ENCODE measurements around the gene OR4D10. TPM values are rescaled to one million over a fixed set of nuclear protein-coding genes. Genes with fewer than 3 reads are reported as not detected.
A peak's percentile ranks its signal among the peaks of the same experiment; 100 is the strongest.
"Not testable (repeated sequence)": the region's sequence is repeated elsewhere in the genome, so short reads cannot be mapped to it uniquely, and the experiment has no call there.

The OR4D10 gene
- total RNA-seq, 1 donor from 2014 or later = not detected

DNA sequence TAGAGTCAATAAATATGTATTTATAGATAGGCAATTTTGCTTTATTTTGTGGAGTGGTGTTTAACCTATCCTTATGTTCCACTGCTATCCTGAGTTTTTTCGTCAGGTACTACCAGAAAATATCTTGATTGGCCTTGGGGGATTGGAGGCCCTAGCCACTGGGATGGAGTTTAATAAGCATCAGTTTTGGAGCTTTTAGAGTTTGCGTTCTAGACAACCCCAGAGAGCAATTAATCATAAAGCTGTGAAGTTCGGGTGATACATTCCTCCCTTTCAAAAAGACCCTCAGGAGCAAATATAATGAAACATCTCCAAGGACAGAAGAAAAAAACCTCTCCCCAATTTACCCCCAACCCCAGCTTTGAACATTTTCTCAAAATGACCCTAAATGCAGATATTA, 36.9 kb upstream of the OR4D10 start, which contains the start of gene OR5A1:
TSS of gene OR5A1 (plus strand) at position 301 of the 400 bp plus-strand sequence. CDS start 6,700 bp downstream, outside the sequence.
- Mint-ChIP-seq H3K9me3 (no peaks in the 10 kb centered on the region), H3K4me3 (no peak within 1 kb of the TSS), H3K27me3 (ENCODE audit: insufficient read depth, low read depth) (no peaks in the 10 kb centered on the region), H3K36me3 (no peaks in the 10 kb centered on the region), H3K4me1 (peaks cover 7% of the 10 kb centered on the region), H3K27ac (no peak within 1 kb of the TSS)
- H3K9me3 ChIP-seq (ENCODE audit: low read depth) = no peaks in the 10 kb centered on the region
- H3K27ac ChIP-seq = no peak within 1 kb of the TSS
- no peak within 1 kb of the TSS for H3K9ac ChIP-seq
- DNase-seq (ENCODE audit: low spot score) = no peak
- H3K4me2 ChIP-seq = peak within 1 kb of the TSS; percentile 24
- peak within 1 kb of the TSS; percentile 26 for H2AFZ ChIP-seq (replicated peaks)
- H3F3A ChIP-seq (ENCODE audit: low read depth) = no peaks in the 10 kb centered on the region
- H3K36me3 ChIP-seq = no peaks in the 10 kb centered on the region
- H3K27me3 ChIP-seq = no peaks in the 10 kb centered on the region
- TF ChIP-seq EZH2phosphoT487 (IDR thresholded peaks at IDR 0.05) (no peak), EZH2 (IDR thresholded peaks at IDR 0.05) (no peak)
- TF ChIP-seq, protein P1, sequence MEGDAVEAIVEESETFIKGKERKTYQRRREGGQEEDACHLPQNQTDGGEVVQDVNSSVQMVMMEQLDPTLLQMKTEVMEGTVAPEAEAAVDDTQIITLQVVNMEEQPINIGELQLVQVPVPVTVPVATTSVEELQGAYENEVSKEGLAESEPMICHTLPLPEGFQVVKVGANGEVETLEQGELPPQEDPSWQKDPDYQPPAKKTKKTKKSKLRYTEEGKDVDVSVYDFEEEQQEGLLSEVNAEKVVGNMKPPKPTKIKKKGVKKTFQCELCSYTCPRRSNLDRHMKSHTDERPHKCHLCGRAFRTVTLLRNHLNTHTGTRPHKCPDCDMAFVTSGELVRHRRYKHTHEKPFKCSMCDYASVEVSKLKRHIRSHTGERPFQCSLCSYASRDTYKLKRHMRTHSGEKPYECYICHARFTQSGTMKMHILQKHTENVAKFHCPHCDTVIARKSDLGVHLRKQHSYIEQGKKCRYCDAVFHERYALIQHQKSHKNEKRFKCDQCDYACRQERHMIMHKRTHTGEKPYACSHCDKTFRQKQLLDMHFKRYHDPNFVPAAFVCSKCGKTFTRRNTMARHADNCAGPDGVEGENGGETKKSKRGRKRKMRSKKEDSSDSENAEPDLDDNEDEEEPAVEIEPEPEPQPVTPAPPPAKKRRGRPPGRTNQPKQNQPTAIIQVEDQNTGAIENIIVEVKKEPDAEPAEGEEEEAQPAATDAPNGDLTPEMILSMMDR (IDR thresholded peaks at IDR 0.05) = no peak
- H3K79me2 ChIP-seq (ENCODE audit: low read depth) = no peaks in the 10 kb centered on the region
- H3K4me1 ChIP-seq = peaks cover 8% of the 10 kb centered on the region
- H3K4me3 ChIP-seq = no peak within 1 kb of the TSS
- H4K20me1 ChIP-seq (ENCODE audit: low read depth) = no peaks in the 10 kb centered on the region

DNA sequence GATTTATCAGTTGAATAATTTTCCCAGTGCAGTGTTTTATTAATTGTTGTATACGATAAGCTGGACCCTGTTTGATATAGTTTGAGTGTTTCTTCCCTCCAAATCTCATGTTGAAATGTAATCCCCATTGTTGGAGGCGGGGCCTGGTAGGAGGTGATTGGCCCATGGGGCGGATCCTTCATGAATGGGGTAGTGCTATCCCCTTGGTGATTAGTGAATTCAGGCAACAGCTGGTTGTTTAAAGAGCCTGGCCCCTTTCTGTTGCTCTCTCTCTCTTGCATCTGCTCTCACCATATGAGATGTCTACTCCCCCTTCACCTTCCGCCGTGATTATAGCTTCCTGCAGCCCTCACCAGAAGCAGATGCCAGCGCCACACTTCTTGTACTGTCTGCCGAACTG, 35.3 kb upstream of the OR4D10 start:
- Histone ChIP-seq H3K79me2 (ENCODE audit: low read depth) (no peaks in the 10 kb centered on the region), H4K20me1 (ENCODE audit: low read depth) (no peaks in the 10 kb centered on the region), H3F3A (ENCODE audit: low read depth) (no peaks in the 10 kb centered on the region), H3K9ac (no peak overlapping the region), H2AFZ (replicated peaks) (peak overlapping the region; percentile 50), H3K4me1 (peaks cover 8% of the 10 kb centered on the region), H3K27me3 (no peaks in the 10 kb centered on the region), H3K4me3 (no peak overlapping the region), H3K27ac (no peak overlapping the region), H3K36me3 (no peaks in the 10 kb centered on the region), H3K9me3 (ENCODE audit: low read depth) (no peaks in the 10 kb centered on the region), H3K4me2 (peak overlapping the region; percentile 24)
- Mint-ChIP-seq H3K4me1 (peaks cover 7% of the 10 kb centered on the region), H3K4me3 (no peak overlapping the region), H3K27ac (no peak overlapping the region), H3K27me3 (ENCODE audit: insufficient read depth, low read depth) (no peaks in the 10 kb centered on the region), H3K36me3 (no peaks in the 10 kb centered on the region), H3K9me3 (no peaks in the 10 kb centered on the region)
- peak; percentile 42 for DNase-seq (ENCODE audit: low spot score)
- TF ChIP-seq, protein P1 (IDR thresholded peaks at IDR 0.05) = no peak
- TF ChIP-seq EZH2 (IDR thresholded peaks at IDR 0.05) (no peak), EZH2phosphoT487 (IDR thresholded peaks at IDR 0.05) (no peak)

DNA sequence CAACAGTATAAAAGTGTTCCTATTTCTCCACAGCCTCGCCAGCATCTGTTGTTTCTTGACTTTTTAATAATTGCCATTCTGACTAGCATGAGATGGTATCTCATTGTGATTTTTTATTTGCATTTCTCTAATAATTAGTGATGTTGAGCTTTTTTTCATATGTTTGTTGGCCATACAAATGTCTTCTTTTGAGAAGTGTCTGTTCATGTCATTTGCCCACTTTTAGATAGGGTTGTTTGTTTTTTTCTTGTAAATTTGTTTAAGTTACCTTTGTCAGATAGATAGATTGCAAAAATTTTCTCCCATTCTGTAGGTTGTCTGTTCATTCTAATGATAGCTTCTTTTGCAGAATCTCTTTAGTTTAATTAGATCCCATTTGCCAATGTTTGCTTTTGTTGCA, 27.5 kb upstream of the OR4D10 start:
- not testable (repeated sequence) for H3K4me1 Mint-ChIP-seq; H3K27me3 Mint-ChIP-seq (ENCODE audit: insufficient read depth, low read depth); H4K20me1 ChIP-seq (ENCODE audit: low read depth); H3K27me3 ChIP-seq; H3F3A ChIP-seq (ENCODE audit: low read depth); H3K9ac ChIP-seq; DNase-seq (ENCODE audit: low spot score); H3K4me3 Mint-ChIP-seq; H3K27ac Mint-ChIP-seq; H3K4me2 ChIP-seq; H3K27ac ChIP-seq; H3K4me1 ChIP-seq; H2AFZ ChIP-seq (replicated peaks); H3K9me3 ChIP-seq (ENCODE audit: low read depth); H3K4me3 ChIP-seq; H3K36me3 ChIP-seq; H3K79me2 ChIP-seq (ENCODE audit: low read depth); H3K36me3 Mint-ChIP-seq
- H3K9me3 Mint-ChIP-seq = peaks cover 15% of the 10 kb centered on the region

DNA sequence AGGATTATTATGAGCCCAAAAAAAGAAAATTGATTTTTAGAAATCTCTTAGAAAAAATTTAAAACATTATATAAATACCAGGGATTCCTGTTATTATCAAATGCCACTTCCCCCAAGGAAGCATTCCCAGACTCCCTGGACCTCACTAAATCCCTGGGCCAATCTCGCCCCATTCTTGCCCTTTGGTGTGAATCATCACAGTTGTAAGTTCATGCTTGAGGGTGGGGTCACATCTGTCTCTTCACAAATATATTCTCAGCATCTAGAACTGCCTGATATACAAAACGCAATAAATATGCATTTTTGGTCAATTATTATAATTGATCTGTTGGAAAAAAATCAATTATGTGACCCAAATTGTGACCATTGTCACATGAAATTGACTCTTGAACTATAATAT, 24.6 kb upstream of the OR4D10 start:
- TF ChIP-seq EZH2 (IDR thresholded peaks at IDR 0.05) (no peak), EZH2phosphoT487 (IDR thresholded peaks at IDR 0.05) (no peak)
- TF ChIP-seq, protein P1 (IDR thresholded peaks at IDR 0.05) = no peak
- no peak overlapping the region for H3K27ac Mint-ChIP-seq
- H3K9me3 ChIP-seq (ENCODE audit: low read depth) = peaks cover 7% of the 10 kb centered on the region

More for the DNA sequence above, 24.6 kb upstream of the OR4D10 start:
- Mint-ChIP-seq H3K9me3 (peaks cover 15% of the 10 kb centered on the region), H3K4me1 (no peaks in the 10 kb centered on the region), H3K4me3 (no peak overlapping the region), H3K27me3 (ENCODE audit: insufficient read depth, low read depth) (peaks cover 2% of the 10 kb centered on the region), H3K36me3 (no peaks in the 10 kb centered on the region)
- Histone ChIP-seq H3K4me2 (no peak overlapping the region), H3K4me1 (no peaks in the 10 kb centered on the region), H3K4me3 (no peak overlapping the region), H3K79me2 (ENCODE audit: low read depth) (no peaks in the 10 kb centered on the region), H4K20me1 (ENCODE audit: low read depth) (no peaks in the 10 kb centered on the region), H2AFZ (replicated peaks) (no peak overlapping the region), H3K27ac (no peak overlapping the region), H3K9ac (no peak overlapping the region), H3K36me3 (no peaks in the 10 kb centered on the region), H3K27me3 (no peaks in the 10 kb centered on the region), H3F3A (ENCODE audit: low read depth) (no peaks in the 10 kb centered on the region)
- DNase-seq (ENCODE audit: low spot score) = no peak
